HL-60 (cell line): ENCODE measurements around the gene HEYL.

Experiments used
- DNase-seq, 2 experiments: peaks; one replicate each; pipeline ENCODE4 v3.0.0-alpha.2; 2010 to 2020; ENCODE audit warnings: low read depth in 1 of 2, low spot score in 1 of 2
- H3K27ac ChIP-seq: fragments of 250-450 bp; sonication (Bioruptor Pico); replicated peaks from 2 replicates; pipeline ENCODE4 v1.5.1; 2020; ENCODE audit warnings: mild to moderate bottlenecking, moderate library complexity
- H3K27me3 ChIP-seq: fragments of 250-450 bp; sonication (Bioruptor Pico); 2 replicates; pipeline ENCODE4 v1.5.1; 2021; ENCODE audit warnings: mild to moderate bottlenecking, moderate library complexity; ENCODE audit not compliant: insufficient read depth, poor library complexity, severe bottlenecking
- H3K4me3 ChIP-seq: replicated peaks from 2 replicates; pipeline ENCODE4 v1.5.1; 2011; ENCODE audit warnings: mild to moderate bottlenecking, control low read depth, low read length; ENCODE audit not compliant: insufficient read depth
- CTCF ChIP-seq: IDR thresholded peaks from one replicate; pipeline ENCODE4 v1.5.1; 2011; ENCODE audit warnings: low read length, control low read depth, inconsistent platforms; ENCODE audit not compliant: insufficient read depth
- GABPA ChIP-seq: IDR thresholded peaks from 2 replicates; pipeline ENCODE4 v1.6.1; 2012; ENCODE audit warnings: low read depth
- POLR2AphosphoS5 ChIP-seq: IDR thresholded peaks from 2 replicates; pipeline ENCODE4 v1.6.1; 2012; ENCODE audit warnings: low read depth
- REST ChIP-seq: IDR thresholded peaks from 2 replicates; pipeline ENCODE4 v1.6.1; 2012; ENCODE audit warnings: low read depth; ENCODE audit not compliant: insufficient replicate concordance
- SPI1 ChIP-seq: IDR thresholded peaks from 2 replicates; pipeline ENCODE4 v1.6.1; 2012; ENCODE audit warnings: low read depth, mild to moderate bottlenecking, borderline replicate concordance

HEYL gene

GRCh38 chr1:39673215-39673614 is 33.8 kb upstream of the HEYL start:
- Histone ChIP-seq H3K4me3 (no peak overlapping the region), H3K27me3 (peaks cover 40% of the 10 kb centered on the region), H3K27ac (no peak overlapping the region)
- TF ChIP-seq SPI1 (no peak), GABPA (no peak), POLR2AphosphoS5 (no peak), REST (no peak), CTCF (no peak)
- DNase-seq: no peak

GRCh38 chr1:39672551-39672947 is 33.1 kb upstream of the HEYL start:
- no peak overlapping the region for H3K27ac ChIP-seq
- H3K27me3 ChIP-seq: peaks cover 39% of the 10 kb centered on the region
- no peak overlapping the region for H3K4me3 ChIP-seq
- TF ChIP-seq REST: no peak
- peak; percentile 36 for TF ChIP-seq CTCF
- no peak for DNase-seq

DNA sequence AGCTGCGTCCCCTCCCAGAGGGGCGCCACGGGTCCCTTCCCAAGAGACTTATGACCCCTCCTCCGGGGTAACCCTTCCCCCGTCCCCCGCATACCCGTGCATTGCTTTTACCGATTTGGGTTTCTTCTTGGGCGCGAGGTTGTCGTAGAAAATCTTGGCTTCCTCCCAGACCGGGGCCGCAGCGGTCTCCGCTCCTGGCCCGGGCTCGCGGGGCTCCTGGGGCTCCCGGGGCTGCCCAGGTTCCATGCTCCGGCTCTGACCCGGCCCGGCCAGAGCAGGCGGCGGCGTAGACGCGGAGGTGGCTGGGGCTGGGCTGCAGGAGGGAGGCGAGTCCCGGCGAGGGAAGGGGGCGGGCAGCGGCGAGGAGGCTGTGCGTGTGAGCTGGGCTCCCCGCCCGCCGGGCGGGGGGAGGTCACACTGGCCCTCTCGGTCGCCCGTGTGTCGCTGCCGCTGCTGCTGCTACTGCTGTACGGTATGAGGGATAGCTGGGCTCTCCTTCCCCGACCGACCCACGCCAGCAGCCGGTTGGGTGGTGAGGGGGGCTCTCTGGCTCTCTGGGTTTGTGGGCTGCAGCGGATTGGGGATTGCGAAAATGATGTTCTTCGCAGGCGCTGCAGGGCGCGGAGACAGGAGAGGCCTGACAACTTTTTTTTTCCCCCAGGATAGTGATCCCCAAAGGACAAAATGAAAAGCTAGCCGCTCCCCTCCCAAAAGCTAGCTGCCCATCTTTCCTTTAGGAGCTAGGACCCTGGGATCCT is 32.5 kb upstream of the HEYL start, which contains the start of gene NT5C1A:
Gene NT5C1A (minus strand): TSS at position 315 of the 758 bp plus-strand sequence. CDS start 69 bp downstream, at position 246.
- TF ChIP-seq GABPA: no peak
- no peak for TF ChIP-seq REST
- TF ChIP-seq CTCF: no peak
- no peak for TF ChIP-seq SPI1
- no peak for TF ChIP-seq POLR2AphosphoS5
- Histone ChIP-seq H3K27me3 (peaks cover 39% of the 10 kb centered on the region), H3K27ac (no peak within 1 kb of the TSS), H3K4me3 (peak within 1 kb of the TSS; percentile 39)
- DNase-seq: no peak
